Breast epithelium (tissue), 3 donors: ENCODE results near the gene TRPV3.

Experiments used
- CTCF ChIP-seq, 3 donors: fragments of 450-650 bp; IDR thresholded peaks; one replicate each; pipeline ENCODE4 v1.5.1; 2016 to 2017; ENCODE audit warnings: antibody characterized with exemption in 3 of 3, mild to moderate bottlenecking in 3 of 3, moderate library complexity in 3 of 3
- POLR2A ChIP-seq: fragments of 450-650 bp; IDR thresholded peaks from one replicate; pipeline ENCODE4 v1.6.1; 2016; ENCODE audit warnings: antibody characterized with exemption, mild to moderate bottlenecking, moderate library complexity
- POLR2AphosphoS5 ChIP-seq, 3 donors: sonication (generic); formaldehyde crosslinking; IDR thresholded peaks; one replicate each; pipeline ENCODE4 v1.6.1; 2017; ENCODE audit warnings: antibody characterized with exemption in 3 of 3

DNA sequence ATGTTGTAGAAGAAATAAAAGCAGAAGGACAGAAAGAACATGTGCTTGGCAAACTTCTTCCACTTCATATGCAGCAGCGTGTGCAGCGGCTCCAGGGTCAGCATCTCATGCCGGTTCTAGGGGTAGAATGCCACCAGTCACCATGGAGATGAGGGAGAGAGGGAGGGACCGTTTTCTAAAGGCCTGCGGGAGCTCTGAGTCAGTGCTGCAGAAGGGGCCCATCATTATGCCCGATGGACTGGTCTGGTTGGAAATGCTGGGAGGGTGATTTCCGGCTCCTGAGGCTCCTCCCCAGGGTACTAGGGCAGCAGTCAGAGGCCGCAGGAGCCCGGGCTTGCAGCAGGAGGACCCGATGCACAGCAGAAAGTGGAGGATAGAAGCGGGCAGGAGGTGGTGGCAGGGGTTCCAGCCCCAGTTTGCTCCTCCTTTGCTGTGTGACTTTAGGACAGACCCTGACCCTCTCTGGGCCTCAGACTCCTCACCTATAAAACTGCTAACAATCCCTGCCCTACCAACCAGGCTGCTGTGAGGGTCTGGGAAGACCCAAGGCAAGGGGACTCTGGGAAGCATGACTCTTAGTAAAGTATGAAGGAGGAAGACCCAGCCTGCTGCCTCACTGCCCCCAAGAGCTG, 28.6 kb downstream of the TRPV3 start:
- TF ChIP-seq CTCF (IDR thresholded peaks at IDR 0.05) (no peak), POLR2A (no peak), POLR2AphosphoS5 (IDR thresholded peaks at IDR 0.05) (no peak)
